A549 (cell line): ENCODE data around the gene TMSB15A.
"Not testable (repeated sequence)": the region's sequence is repeated elsewhere in the genome, so short reads cannot be mapped to it uniquely, and the experiment has no call there.

Source experiments
- BHLHE40 ChIP-seq: IDR thresholded peaks from 2 replicates; pipeline ENCODE4 v1.6.1; 2012; ENCODE audit warnings: low read depth, low read length, inconsistent platforms
- CHD2 ChIP-seq: fragments of 150-350 bp; IDR thresholded peaks from 2 replicates; pipeline ENCODE4 v1.6.1; 2014; ENCODE audit warnings: low read length; ENCODE audit not compliant: partially characterized antibody
- KDM1A ChIP-seq: fragments of 200-600 bp; sonication (generic); IDR thresholded peaks from 2 replicates; pipeline ENCODE4 v1.6.1; 2016; ENCODE audit warnings: low read depth, mild to moderate bottlenecking
- MYC ChIP-seq: IDR thresholded peaks from 2 replicates; pipeline ENCODE4 v1.6.1; 2012; ENCODE audit warnings: mild to moderate bottlenecking, inconsistent platforms, low read length, improper control_type of control experiment, borderline replicate concordance
- NR3C1 ChIP-seq: fragments of >200 bp; sonication (Bioruptor Twin); formaldehyde crosslinking; IDR thresholded peaks from 3 replicates; pipeline ENCODE4 v1.6.1; 2017
- POLR2A ChIP-seq: IDR thresholded peaks from 2 replicates; pipeline ENCODE4 v1.6.1; 2012; ENCODE audit warnings: mild to moderate bottlenecking, low read length
- RCOR1 ChIP-seq: fragments of 150-350 bp; IDR thresholded peaks from 2 replicates; pipeline ENCODE4 v1.6.1; 2014; ENCODE audit warnings: antibody characterized with exemption, low read length, low read depth
- SMC3 ChIP-seq: fragments of >200 bp; sonication (Bioruptor Twin); formaldehyde crosslinking; IDR thresholded peaks from 3 replicates; pipeline ENCODE4 v1.6.1; 2018; ENCODE audit warnings: inconsistent platforms
- TF ChIP-seq, protein P1 (sequence below): fragments of >200 bp; sonication (Bioruptor Twin); formaldehyde crosslinking; IDR thresholded peaks from 3 replicates; pipeline ENCODE4 v1.5.1; 2016
- TF ChIP-seq, protein P2 (sequence below): fragments of 450-650 bp; IDR thresholded peaks from 2 replicates; pipeline ENCODE4 v1.6.1; 2014; ENCODE audit warnings: antibody characterized with exemption
- TF ChIP-seq, protein P3 (sequence below): IDR thresholded peaks from 2 replicates; pipeline ENCODE4 v1.6.1; 2012

DNA sequence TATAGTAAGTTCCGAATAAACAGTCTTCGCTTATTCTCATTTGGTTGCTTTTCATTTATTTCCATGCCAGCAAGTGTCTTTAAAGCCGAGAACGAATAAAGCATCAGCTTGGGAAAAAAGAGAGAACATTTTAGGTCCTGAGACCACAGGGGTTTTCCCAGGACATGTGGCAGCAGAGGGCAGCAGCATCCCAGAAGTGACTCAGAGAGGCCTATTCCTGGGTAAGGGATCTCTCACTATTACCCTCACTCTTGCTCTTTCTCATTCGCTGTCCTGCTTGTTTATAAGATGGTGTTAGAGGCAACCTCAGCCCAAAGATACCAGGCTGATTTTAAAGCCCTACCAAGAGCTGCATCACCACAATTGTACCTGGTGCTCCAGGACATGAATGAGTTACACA is 37.8 kb downstream of the TMSB15A start:
- TF ChIP-seq, protein P1, sequence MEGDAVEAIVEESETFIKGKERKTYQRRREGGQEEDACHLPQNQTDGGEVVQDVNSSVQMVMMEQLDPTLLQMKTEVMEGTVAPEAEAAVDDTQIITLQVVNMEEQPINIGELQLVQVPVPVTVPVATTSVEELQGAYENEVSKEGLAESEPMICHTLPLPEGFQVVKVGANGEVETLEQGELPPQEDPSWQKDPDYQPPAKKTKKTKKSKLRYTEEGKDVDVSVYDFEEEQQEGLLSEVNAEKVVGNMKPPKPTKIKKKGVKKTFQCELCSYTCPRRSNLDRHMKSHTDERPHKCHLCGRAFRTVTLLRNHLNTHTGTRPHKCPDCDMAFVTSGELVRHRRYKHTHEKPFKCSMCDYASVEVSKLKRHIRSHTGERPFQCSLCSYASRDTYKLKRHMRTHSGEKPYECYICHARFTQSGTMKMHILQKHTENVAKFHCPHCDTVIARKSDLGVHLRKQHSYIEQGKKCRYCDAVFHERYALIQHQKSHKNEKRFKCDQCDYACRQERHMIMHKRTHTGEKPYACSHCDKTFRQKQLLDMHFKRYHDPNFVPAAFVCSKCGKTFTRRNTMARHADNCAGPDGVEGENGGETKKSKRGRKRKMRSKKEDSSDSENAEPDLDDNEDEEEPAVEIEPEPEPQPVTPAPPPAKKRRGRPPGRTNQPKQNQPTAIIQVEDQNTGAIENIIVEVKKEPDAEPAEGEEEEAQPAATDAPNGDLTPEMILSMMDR: not testable (repeated sequence)
- TF ChIP-seq, protein P2, sequence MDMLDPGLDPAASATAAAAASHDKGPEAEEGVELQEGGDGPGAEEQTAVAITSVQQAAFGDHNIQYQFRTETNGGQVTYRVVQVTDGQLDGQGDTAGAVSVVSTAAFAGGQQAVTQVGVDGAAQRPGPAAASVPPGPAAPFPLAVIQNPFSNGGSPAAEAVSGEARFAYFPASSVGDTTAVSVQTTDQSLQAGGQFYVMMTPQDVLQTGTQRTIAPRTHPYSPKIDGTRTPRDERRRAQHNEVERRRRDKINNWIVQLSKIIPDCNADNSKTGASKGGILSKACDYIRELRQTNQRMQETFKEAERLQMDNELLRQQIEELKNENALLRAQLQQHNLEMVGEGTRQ: not testable (repeated sequence)
- not testable (repeated sequence) for TF ChIP-seq NR3C1, RCOR1, POLR2A, CHD2, BHLHE40, KDM1A, SMC3, MYC
- TF ChIP-seq, protein P3, sequence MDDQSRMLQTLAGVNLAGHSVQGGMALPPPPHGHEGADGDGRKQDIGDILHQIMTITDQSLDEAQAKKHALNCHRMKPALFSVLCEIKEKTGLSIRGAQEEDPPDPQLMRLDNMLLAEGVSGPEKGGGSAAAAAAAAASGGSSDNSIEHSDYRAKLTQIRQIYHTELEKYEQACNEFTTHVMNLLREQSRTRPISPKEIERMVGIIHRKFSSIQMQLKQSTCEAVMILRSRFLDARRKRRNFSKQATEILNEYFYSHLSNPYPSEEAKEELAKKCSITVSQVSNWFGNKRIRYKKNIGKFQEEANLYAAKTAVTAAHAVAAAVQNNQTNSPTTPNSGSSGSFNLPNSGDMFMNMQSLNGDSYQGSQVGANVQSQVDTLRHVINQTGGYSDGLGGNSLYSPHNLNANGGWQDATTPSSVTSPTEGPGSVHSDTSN: not testable (repeated sequence)
